SK-N-SH (cell line): ENCODE data around the gene CLDN6.
A peak's percentile ranks its signal among the peaks of the same experiment; 100 is the strongest.

ENCODE experiments used
- CTCF ChIP-seq: fragments of 200-600 bp; sonication (generic); IDR thresholded peaks from 2 replicates; pipeline ENCODE4 v1.6.1; 2017; ENCODE audit warnings: antibody characterized with exemption, mild to moderate bottlenecking, moderate library complexity
- EP300 ChIP-seq, 2 experiments: IDR thresholded peaks; 2 replicates each; pipeline versions ENCODE4 v1.4.0 to v1.6.1; 2012; ENCODE audit warnings: borderline replicate concordance in 1 of 2, low read depth in 1 of 2, low read length in 1 of 2
- EZH2phosphoT487 ChIP-seq: fragments of 200-600 bp; sonication (generic); IDR thresholded peaks from 2 replicates; pipeline ENCODE4 v1.6.1; 2017; ENCODE audit warnings: low read depth, mixed run types, mild to moderate bottlenecking, antibody characterized with exemption, moderate library complexity, borderline replicate concordance
- IRF3 ChIP-seq: fragments of 150-350 bp; IDR thresholded peaks from 2 replicates; pipeline ENCODE4 v1.6.1; 2016; ENCODE audit warnings: mild to moderate bottlenecking, low read depth, low read length
- POLR2AphosphoS5 ChIP-seq: IDR thresholded peaks from 2 replicates; pipeline ENCODE4 v1.6.1; 2012; ENCODE audit warnings: low read depth, low read length
- RFX5 ChIP-seq: IDR thresholded peaks from 2 replicates; pipeline ENCODE4 v1.6.1; 2012; ENCODE audit warnings: mild to moderate bottlenecking, improper control_type of control experiment, low read length
- RXRA ChIP-seq: IDR thresholded peaks from 2 replicates; pipeline ENCODE4 v1.4.0; 2012; ENCODE audit warnings: low read depth, mild to moderate bottlenecking, borderline replicate concordance
- SIN3A ChIP-seq: IDR thresholded peaks from 2 replicates; pipeline ENCODE4 v1.6.1; 2012; ENCODE audit warnings: low read depth, mild to moderate bottlenecking, low read length, moderate library complexity, borderline replicate concordance
- SMC3 ChIP-seq: IDR thresholded peaks from 2 replicates; pipeline ENCODE4 v1.6.1; 2012; ENCODE audit warnings: low read depth, low read length, improper control_type of control experiment
- TEAD4 ChIP-seq: IDR thresholded peaks from 2 replicates; pipeline ENCODE4 v1.4.0; 2012; ENCODE audit warnings: mild to moderate bottlenecking, borderline replicate concordance; ENCODE audit not compliant: insufficient read depth
- USF2 ChIP-seq: fragments of 150-350 bp; IDR thresholded peaks from 2 replicates; pipeline ENCODE4 v1.6.1; 2017; ENCODE audit warnings: antibody characterized with exemption, low read length, low read depth, borderline replicate concordance
- YY1 ChIP-seq: IDR thresholded peaks from 2 replicates; pipeline ENCODE4 v1.4.0; 2012; ENCODE audit warnings: low read depth, mild to moderate bottlenecking
- TF ChIP-seq, protein P1 (sequence below): IDR thresholded peaks from 2 replicates; pipeline ENCODE4 v1.4.0; 2012; ENCODE audit warnings: low read depth

DNA sequence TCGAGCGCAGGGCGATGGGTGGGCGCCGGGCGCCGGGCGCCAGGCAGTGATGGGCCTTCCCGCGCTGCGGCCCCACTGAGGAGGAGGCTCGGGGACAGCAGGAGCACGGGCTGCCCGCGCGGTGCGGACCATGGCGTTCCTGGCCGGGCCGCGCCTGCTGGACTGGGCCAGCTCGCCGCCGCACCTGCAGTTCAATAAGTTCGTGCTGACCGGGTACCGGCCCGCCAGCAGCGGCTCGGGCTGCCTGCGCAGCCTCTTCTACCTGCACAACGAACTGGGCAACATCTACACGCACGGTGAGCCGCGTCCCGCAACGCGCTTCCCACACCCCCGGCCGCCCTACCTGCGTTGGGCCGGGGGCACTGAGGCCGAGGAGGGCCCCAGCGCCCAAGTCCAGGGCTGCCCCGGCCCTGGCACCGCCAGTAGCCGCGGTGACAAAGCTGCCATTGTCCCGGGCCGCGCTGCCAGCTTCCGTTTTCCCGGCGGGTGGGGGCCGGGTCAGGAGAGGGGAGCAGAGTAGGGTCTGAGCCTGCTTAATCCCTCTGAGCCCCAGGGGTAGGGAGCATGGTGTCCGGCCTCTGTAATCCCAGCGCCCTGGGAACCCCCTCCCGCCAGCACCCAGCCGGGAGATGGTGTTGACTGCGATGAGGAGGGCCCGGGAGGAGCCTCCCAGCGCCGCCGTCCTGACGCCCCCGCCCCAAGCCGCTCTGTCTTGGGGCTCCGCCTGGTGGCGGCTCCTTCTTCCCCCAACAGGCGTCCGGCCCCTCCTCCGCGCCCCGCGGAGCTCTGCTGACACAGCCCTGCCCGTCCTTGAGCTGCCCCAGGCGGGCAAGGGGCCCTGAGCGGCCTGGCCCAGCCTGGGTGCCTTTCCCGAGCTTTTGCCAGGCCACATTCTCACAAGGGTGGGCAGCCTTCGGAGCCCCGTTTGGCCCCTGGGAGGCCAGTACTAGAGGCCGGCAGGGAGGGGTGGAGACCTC, 48.1 kb downstream of the CLDN6 start:
- no peak for TF ChIP-seq SIN3A
- TF ChIP-seq EZH2phosphoT487, result no peak
- TF ChIP-seq CTCF, result peak; percentile 55
- TF ChIP-seq YY1, result no peak
- TF ChIP-seq, protein P1, sequence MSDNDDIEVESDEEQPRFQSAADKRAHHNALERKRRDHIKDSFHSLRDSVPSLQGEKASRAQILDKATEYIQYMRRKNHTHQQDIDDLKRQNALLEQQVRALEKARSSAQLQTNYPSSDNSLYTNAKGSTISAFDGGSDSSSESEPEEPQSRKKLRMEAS, result no peak
- no peak for TF ChIP-seq RXRA
- no peak for TF ChIP-seq EP300 (IDR thresholded peaks at IDR 0.05; ENCODE audit: borderline replicate concordance in 1 of 2, low read depth in 1 of 2, low read length in 1 of 2)
- no peak for TF ChIP-seq RFX5
- TF ChIP-seq USF2, result no peak
- no peak for TF ChIP-seq POLR2AphosphoS5
- no peak for TF ChIP-seq SMC3
- no peak for TF ChIP-seq TEAD4
- no peak for TF ChIP-seq IRF3
